HG03575 (cell line): Measurements from ENCODE around the gene LCLAT1.
A peak's percentile ranks its signal among the peaks of the same experiment; 100 is the strongest.

Experiments
- ATAC-seq: cut with Tn5 transposase; IDR thresholded peaks from one replicate; pipeline ENCODE4 v1.9.1; 2021; ENCODE audit not compliant: unreplicated experiment, insufficient number of reproducible peaks, low FRiP score; ENCODE audit errors: extremely low read depth

The LCLAT1 gene

GRCh38 chr2:30421604-30422443 lies 25.2 kb upstream of the LCLAT1 start:
- no peak for ATAC-seq

- peak; percentile 77 for ATAC-seq
Measured at GRCh38 chr2:30422444-30423040, 24.5 kb upstream of the LCLAT1 start.

- ATAC-seq = no peak
Measured at GRCh38 chr2:30424231-30424630, 22.8 kb upstream of the LCLAT1 start.

- ATAC-seq = no peak
Measured at GRCh38 chr2:30425326-30425725, 21.7 kb upstream of the LCLAT1 start.

- no peak for ATAC-seq
Measured at GRCh38 chr2:30427606-30428347, 19.3 kb upstream of the LCLAT1 start.

GRCh38 chr2:30428348-30428662 lies 18.7 kb upstream of the LCLAT1 start:
- ATAC-seq = no peak

GRCh38 chr2:30428827-30429461 lies 18.1 kb upstream of the LCLAT1 start:
- no peak for ATAC-seq

- ATAC-seq = no peak
Measured at GRCh38 chr2:30433541-30434299, 13.3 kb upstream of the LCLAT1 start.

- no peak for ATAC-seq
Measured at GRCh38 chr2:30434708-30435107, 12.3 kb upstream of the LCLAT1 start.

- ATAC-seq = no peak
Measured at GRCh38 chr2:30436859-30437435, 10.1 kb upstream of the LCLAT1 start.

- ATAC-seq = no peak
Measured at GRCh38 chr2:30437809-30438548, 9.1 kb upstream of the LCLAT1 start.

- ATAC-seq = no peak
Measured at GRCh38 chr2:30439296-30439695, 7.8 kb upstream of the LCLAT1 start.

GRCh38 chr2:30439879-30440278 lies 7.2 kb upstream of the LCLAT1 start:
- no peak for ATAC-seq

- no peak for ATAC-seq
Measured at GRCh38 chr2:30441023-30441422, 6.0 kb upstream of the LCLAT1 start.

- no peak for ATAC-seq
Measured at GRCh38 chr2:30443081-30443480, 4.0 kb upstream of the LCLAT1 start.

- no peak for ATAC-seq
Measured at GRCh38 chr2:30444273-30444672, 2.8 kb upstream of the LCLAT1 start.

GRCh38 chr2:30445266-30445821 lies 1.7 kb upstream of the LCLAT1 start:
- no peak for ATAC-seq
